Heart left ventricle (tissue), 16 donors: ENCODE results near the gene GPR157. TPM values are rescaled to one million over a fixed set of nuclear protein-coding genes. Genes with fewer than 3 reads are reported as not detected.

Source experiments
- ATAC-seq, 4 donors: fragments of 200-7000 bp; cut with Tn5 transposase; one replicate each; pipeline ENCODE4 v1.9.1; 2020 to 2022; ENCODE audit warnings: moderate library complexity in 4 of 4, mild to moderate bottlenecking in 3 of 4, moderate number of reproducible peaks in 1 of 4
- DNase-seq, 5 donors: peaks; one replicate each; pipeline ENCODE4 v3.0.0-alpha.2; 2020
- H3K27ac ChIP-seq, 12 donors: fragments of 200-600 bp; sonication (generic) in 4 of 12; one replicate each; pipeline versions ENCODE4 v1.5.0 to v1.8.0; 2016 to 2022; ENCODE audit warnings: mild to moderate bottlenecking in 2 of 12
- H3K27me3 ChIP-seq, 9 donors: fragments of 200-600 bp; sonication (generic) in 2 of 9; one replicate each; pipeline versions ENCODE4 v1.5.1 to v1.8.0; 2016 to 2022; ENCODE audit warnings: mild to moderate bottlenecking in 3 of 9
- H3K36me3 ChIP-seq, 9 donors: fragments of 200-600 bp; sonication (generic) in 2 of 9; one replicate each; pipeline versions ENCODE4 v1.5.0 to v1.8.0; 2018 to 2022; ENCODE audit warnings: mild to moderate bottlenecking in 2 of 9
- H3K4me1 ChIP-seq, 12 donors: fragments of 200-600 bp; sonication (generic) in 4 of 12; one replicate each; pipeline versions ENCODE4 v1.5.0 to v1.8.0; 2016 to 2022; ENCODE audit warnings: mild to moderate bottlenecking in 3 of 12
- H3K4me3 ChIP-seq, 12 donors: fragments of 200-600 bp; sonication (generic) in 4 of 12; one replicate each; pipeline versions ENCODE4 v1.5.0 to v1.8.0; 2017 to 2022; ENCODE audit warnings: mild to moderate bottlenecking in 9 of 12, moderate library complexity in 4 of 12
- H3K9me3 ChIP-seq, 12 donors: fragments of 200-600 bp; sonication (generic) in 4 of 12; one replicate each; pipeline versions ENCODE4 v1.5.0 to v1.8.0; 2016 to 2022; ENCODE audit warnings: mild to moderate bottlenecking in 1 of 12
- CTCF ChIP-seq, 12 donors: fragments of 200-600 bp; sonication (generic) in 4 of 12; IDR thresholded peaks; one replicate each; pipeline versions ENCODE4 v1.5.0 to v1.8.0; 2018 to 2022; ENCODE audit warnings: antibody characterized with exemption in 12 of 12, mild to moderate bottlenecking in 5 of 12
- POLR2A ChIP-seq, 2 donors: fragments of 450-650 bp; IDR thresholded peaks; one replicate each; pipeline ENCODE4 v1.6.1; 2017; ENCODE audit warnings: antibody characterized with exemption in 2 of 2, mild to moderate bottlenecking in 2 of 2, moderate library complexity in 2 of 2
- WGBS, 4 donors: extraction: QIAGEN DNeasy Blood & Tissue Kit in 2 of 4; methylation state at CpG; one replicate each; pipeline versions ENCODE4 v1.1.5 to v1.1.7; 2013 to 2018; 5-methylcytosine and 5-hydroxymethylcytosine counted together
- intact Hi-C, 10 donors: fragments of 100-400 bp; cut with DNase I; formaldehyde crosslinking; loops; one replicate each; pipeline versions ENCODE4 v1.11.1 to v1.14.2; 2022
- polyA plus RNA-seq, 2 donors: library from polyadenylated mRNA; stranded (reverse); fragments of 200-250 nt; gene quantifications; one replicate each; pipeline ENCODE4 v1.2.3, GENCODE V29; 2013
- total RNA-seq, 9 donors: library from RNA; depleted of rRNA in 2 of 9; stranded (reverse); fragments of >200 nt in 2 of 9; fragmentation: NEBNext Ultra II Directional in 3 of 9; extraction: Animal tissue kit (Norgen Biotek cat#: 25700) in 3 of 9; gene quantifications; one replicate each; pipeline versions ENCODE4 v1.1.0 to v1.2.4, GENCODE V29; 2016 to 2023
- donor health status: ischemic (EF 13 %, LVEDD 7.1; RV severe dilation, severe dysfunction).
- donor health status: healthy with polysubstance abuse.
- donor health status: DM: no; HTN: yes; CAD: no.
- donor health status: DM: no; HTN: no; CAD: no.
- donor health status: ischemic (EF 25% LVEDD 6.9; RV normal size, moderate dysfunction).
- donor health status: ischemic (EF 25% LVEDD 5.7; RV mildly dilated, moderate dysfunction).
- donor health status: healthy.
- donor health status: DM: yes; HTN: yes; CAD: no.
- donor health status: ischemic (EF 35%, LVEDD 5.7; RV mildly dilated, moderate dysfunction).
- donor health status: nonischemic (EF 11% LVEDD 7.7; RV severe dilation, severe dysfunction).
- donor health status: DM: yes; HTN: yes; CAD: no.
- donor health status: PGD.
- donor health status: ischemic (EF 29% LVEDD 5.4; RV normal size, mild dysfunction).
- donor health status: nonischemic (EF 23%, LVEDD 6.1; RV moderate dilation, normal function).

The GPR157 gene
- total and polyA plus RNA-seq, 11 donors, result 9.2 to 41.8 (median 29.7) TPM

- Histone ChIP-seq H3K27me3 (no peaks in the 10 kb centered on the region), H3K4me3 (no peak overlapping the region), H3K9me3 (no peaks in the 10 kb centered on the region), H3K4me1 (peaks cover 0 to 54% (median 17%) of the 10 kb centered on the region in 12 donors), H3K36me3 (peaks cover 0 to 9% (median 0%) of the 10 kb centered on the region in 9 donors), H3K27ac (peak overlapping the region in 11 of 12 donors; percentile 31 to 82 (median 57))
- ATAC-seq (peak in 3 of 4 donors; percentile 56 to 62 (median 60)), DNase-seq (no peak)
- TF ChIP-seq CTCF (IDR thresholded peaks at IDR 0.05) (no peak), POLR2A (IDR thresholded peaks at IDR 0.05) (no peak)
- WGBS, 4 donors, result 79 to 85% (median 81%) methylated on average over 17 to 22 of the region's 22 CpGs
- intact Hi-C loops, result no loop called here
These were observed 7.1 kb downstream of the GPR157 start for GRCh38 chr1:9121496-9122409.

GRCh38 chr1:9120312-9120958 is 8.5 kb downstream of the GPR157 start:
- DNase-seq (peak in 1 of 5 donors; percentile 34), ATAC-seq (peak; percentile 24 to 68 (median 49))
- Histone ChIP-seq H3K27me3 (no peaks in the 10 kb centered on the region), H3K36me3 (peaks cover 0 to 9% (median 0%) of the 10 kb centered on the region in 9 donors), H3K27ac (peak overlapping the region in 3 of 12 donors; percentile 5 to 82 (median 56)), H3K4me3 (no peak overlapping the region), H3K9me3 (no peaks in the 10 kb centered on the region), H3K4me1 (peaks cover 0 to 46% (median 11%) of the 10 kb centered on the region in 12 donors)
- TF ChIP-seq POLR2A (IDR thresholded peaks at IDR 0.05) (no peak), CTCF (IDR thresholded peaks at IDR 0.05) (no peak)
- WGBS, 4 donors, result 58 to 78% (median 66%) methylated on average over 9 of the region's 9 CpGs
- intact Hi-C loops, result no loop called here

GRCh38 chr1:9119745-9120144 is 9.2 kb downstream of the GPR157 start:
- Histone ChIP-seq H3K9me3 (no peaks in the 10 kb centered on the region), H3K4me1 (peaks cover 0 to 46% (median 11%) of the 10 kb centered on the region in 12 donors), H3K4me3 (no peak overlapping the region), H3K27me3 (no peaks in the 10 kb centered on the region), H3K27ac (peak overlapping the region in 2 of 12 donors; percentile 6 to 82), H3K36me3 (peaks cover 0 to 9% (median 0%) of the 10 kb centered on the region in 9 donors)
- DNase-seq (no peak), ATAC-seq (peak in 2 of 4 donors; percentile 9 to 20)
- intact Hi-C loops, result loop anchor here in 2 of 10 donors (5.0 to 10.0 kb wide), 2 partner anchors 63 to 365 kb away; no protein-coding TSS in a partner anchor
- no peak for TF ChIP-seq CTCF (IDR thresholded peaks at IDR 0.05)
- 56 to 68% (median 63%) methylated on average over 5 to 9 of the region's 9 CpGs for WGBS, 4 donors

GRCh38 chr1:9118186-9118585 is 10.7 kb downstream of the GPR157 start:
- H3K4me3 ChIP-seq, result no peak overlapping the region
- peaks cover 0 to 9% (median 0%) of the 10 kb centered on the region in 9 donors for H3K36me3 ChIP-seq
- TF ChIP-seq POLR2A (IDR thresholded peaks at IDR 0.05) (no peak), CTCF (IDR thresholded peaks at IDR 0.05) (no peak)
- ATAC-seq (peak in 3 of 4 donors; percentile 18 to 63 (median 22)), DNase-seq (no peak)
- H3K4me1 ChIP-seq, result peaks cover 0 to 41% (median 10%) of the 10 kb centered on the region in 12 donors
- 57 to 65% (median 64%) methylated on average over 7 of the region's 7 CpGs for WGBS, 4 donors
- intact Hi-C loops, result loop anchor here in 2 of 10 donors (5.0 to 10.0 kb wide), 2 partner anchors 64 to 367 kb away; no protein-coding TSS in a partner anchor
- no peaks in the 10 kb centered on the region for H3K27me3 ChIP-seq
- peak overlapping the region in 3 of 12 donors; percentile 5 to 82 (median 12) for H3K27ac ChIP-seq
- H3K9me3 ChIP-seq, result no peaks in the 10 kb centered on the region
